ENCODE results near the gene NUP43.
"Not testable (repeated sequence)": the region's sequence is repeated elsewhere in the genome, so short reads cannot be mapped to it uniquely, and the experiment has no call there.

The NUP43 gene

GRCh38 chr6:149745252-149745651, 1.1 kb downstream of the NUP43 start:
- DNase-seq = not testable (repeated sequence)

GRCh38 chr6:149734915-149735314, 11.4 kb downstream of the NUP43 start:
- no peak for DNase-seq

GRCh38 chr6:149733089-149733720, 13.1 kb downstream of the NUP43 start:
- no peak for DNase-seq

GRCh38 chr6:149729824-149730223, 16.5 kb downstream of the NUP43 start:
- DNase-seq = no peak

GRCh38 chr6:149728499-149729234, 17.7 kb downstream of the NUP43 start:
- no peak for DNase-seq

- DNase-seq = no peak
Measured at GRCh38 chr6:149727793-149728498, 18.4 kb downstream of the NUP43 start.

- no peak for DNase-seq
Measured at GRCh38 chr6:149725785-149726184, 20.5 kb downstream of the NUP43 start.

- DNase-seq = peak; percentile 66
Measured at GRCh38 chr6:149723771-149724417, 22.4 kb downstream of the NUP43 start.

- no peak for DNase-seq
Measured at GRCh38 chr6:149723262-149723661, 23.1 kb downstream of the NUP43 start.

- DNase-seq = no peak
Measured at GRCh38 chr6:149719531-149719930, 26.8 kb downstream of the NUP43 start.

GRCh38 chr6:149717588-149718458, 28.5 kb downstream of the NUP43 start, which contains the start of gene LATS1:
Gene LATS1 (minus strand): TSS chr6:149718101. CDS start chr6:149702126, 15,975 bp downstream.
- DNase-seq = peak; percentile 94

- no peak for DNase-seq
Measured at GRCh38 chr6:149717255-149717587, 29.1 kb downstream of the NUP43 start.

- DNase-seq = peak; percentile 28
Measured at GRCh38 chr6:149716181-149716963, 30.0 kb downstream of the NUP43 start.

- no peak for DNase-seq
Measured at GRCh38 chr6:149714442-149714841, 31.9 kb downstream of the NUP43 start.

- DNase-seq = no peak
Measured at GRCh38 chr6:149711711-149712110, 34.6 kb downstream of the NUP43 start.

- DNase-seq = no peak
Measured at GRCh38 chr6:149701714-149702113, 44.6 kb downstream of the NUP43 start.

- no peak for DNase-seq
Measured at GRCh38 chr6:149699150-149699549, 47.2 kb downstream of the NUP43 start.

- no peak for DNase-seq
Measured at GRCh38 chr6:149698175-149698574, 48.2 kb downstream of the NUP43 start.

- no peak for DNase-seq
Measured at GRCh38 chr6:149696901-149697300, 49.4 kb downstream of the NUP43 start.

- no peak for DNase-seq
Measured at GRCh38 chr6:149694921-149695320, 51.4 kb downstream of the NUP43 start.

- DNase-seq = no peak
Measured at GRCh38 chr6:149691201-149691600, 55.1 kb downstream of the NUP43 start.

GRCh38 chr6:149686230-149686629, 60.1 kb downstream of the NUP43 start:
- DNase-seq = no peak
